GM12878 (cell line): ENCODE data around the gene TAGLN. TPM values are rescaled to one million over a fixed set of nuclear protein-coding genes. Genes with fewer than 3 reads are reported as not detected.

Experiments
- CBX3 ChIP-seq: fragments of 200-600 bp; sonication (generic); IDR thresholded peaks from 2 replicates; pipeline ENCODE4 v1.6.1; 2016; ENCODE audit warnings: low read depth, borderline replicate concordance
- CUX1 ChIP-seq: IDR thresholded peaks from 2 replicates; pipeline ENCODE4 v1.6.1; 2012; ENCODE audit warnings: improper control_type of control experiment, low read depth, low read length; ENCODE audit not compliant: insufficient replicate concordance
- GABPA ChIP-seq: IDR thresholded peaks from 2 replicates; pipeline ENCODE4 v1.6.1; 2014; ENCODE audit warnings: antibody characterized with exemption, low read depth, mild to moderate bottlenecking, inconsistent platforms
- HCFC1 ChIP-seq: fragments of 150-350 bp; IDR thresholded peaks from 2 replicates; pipeline ENCODE4 v1.6.1; 2014; ENCODE audit warnings: low read length
- LARP7 ChIP-seq: fragments of 450-650 bp; IDR thresholded peaks from 2 replicates; pipeline ENCODE4 v1.6.1; 2017; ENCODE audit warnings: mild to moderate bottlenecking
- STAT1 ChIP-seq: fragments of 450-650 bp; conservative IDR thresholded peaks from 2 replicates; pipeline ENCODE4 v1.6.1; 2014; ENCODE audit warnings: antibody characterized with exemption, mild to moderate bottlenecking
- SUPT20H ChIP-seq: IDR thresholded peaks from 2 replicates; pipeline ENCODE4 v1.6.1; 2011; ENCODE audit warnings: low read depth, mild to moderate bottlenecking, low read length, moderate library complexity, borderline replicate concordance; ENCODE audit not compliant: control insufficient read depth
- TAF1 ChIP-seq: IDR thresholded peaks from 2 replicates; pipeline ENCODE4 v1.6.1; 2011; ENCODE audit warnings: mild to moderate bottlenecking, low read depth, low read length, borderline replicate concordance
- ZBTB40 ChIP-seq: fragments of 450-650 bp; IDR thresholded peaks from 2 replicates; pipeline ENCODE4 v1.6.1; 2016; ENCODE audit warnings: mild to moderate bottlenecking, moderate library complexity, borderline replicate concordance
- polyA plus RNA-seq, 11 experiments: library from polyadenylated mRNA; depleted of rRNA in 4 of 11; unstranded in 6 of 11; stranded (reverse) in 5 of 11; fragments of >200 nt; fragmentation: Nextera tagmentation in 4 of 11; fragmentation: Illumina TruSeq in 1 of 11; extraction: Ambion mirVana in 4 of 11; extraction: Trizol in 1 of 11; gene quantifications; 1 replicate in 1 of 11; 2 replicates in 10 of 11; pipeline versions ENCODE4 v1.2.1 to v1.2.3, GENCODE V29; 2011 to 2016; ENCODE audit warnings: inconsistent platforms in 2 of 11, missing spikeins in 2 of 11, low read depth in 1 of 11
- total RNA-seq, 4 experiments: library from RNA; depleted of rRNA in 3 of 4; stranded (reverse); fragments of >200 nt in 3 of 4; fragmentation: Illumina TruSeq in 1 of 4; extraction: Trizol in 1 of 4; gene quantifications; 2 replicates each; pipeline versions ENCODE4 v1.2.1 to v1.2.3, GENCODE V29; 2013 to 2021

Gene TAGLN
- total and polyA plus RNA-seq, 10 of the 15 experiments (the other 5 are each of a cell fraction or from before 2014, with no cell fraction given) = 0.26 to 4.6 (median 1.7) TPM

- TF ChIP-seq CUX1 = no peak
- no peak for TF ChIP-seq TAF1
- TF ChIP-seq SUPT20H = no peak
- TF ChIP-seq STAT1 = peak; percentile 63; the same call in 1 of the 2 replicates
- no peak for TF ChIP-seq CBX3
- TF ChIP-seq ZBTB40 = no peak; the same call in 1 of the 2 replicates
- peak; percentile 58; the same call in 1 of the 2 replicates for TF ChIP-seq GABPA
- peak; percentile 88; the same call in 1 of the 2 replicates for TF ChIP-seq LARP7
- peak; percentile 55 for TF ChIP-seq HCFC1
Measured at GRCh38 chr11:117232092-117232878, 33.1 kb downstream of the TAGLN start, which contains the start of gene RNF214 (continued).
